ENCODE results near the gene SUGP2. TPM values are rescaled to one million over a fixed set of nuclear protein-coding genes. Genes with fewer than 3 reads are reported as not detected.

The SUGP2 gene
- total RNA-seq (100 to 1,000 TPM; 109 to 127 TPM), total RNA-seq (185 to 299 reads per million in 2 donors)

- ATAC-seq: peak; percentile 86
- Mint-ChIP-seq H3K36me3 (ENCODE audit: low read depth) (no peaks in the 10 kb centered on the region), H3K4me1 (peaks cover 12% of the 10 kb centered on the region), H3K27me3 (no peaks in the 10 kb centered on the region), H3K4me3 (peak within 1 kb of the TSS; percentile 91), H3K27ac (peak within 1 kb of the TSS; percentile 89)
- peak; percentile 83 to 91 (median 89) for DNase-seq
- H3K9me3 ChIP-seq (ENCODE audit: control insufficient read depth, low read length, poor library complexity, severe bottlenecking): no peaks in the 10 kb centered on the region
Observed at GRCh38 chr19:19033426-19034203, at the start of gene SUGP2, which contains the start of gene ARMC6. SUGP2 (minus strand) TSS chr19:19033517; CDS start chr19:19031071, 2,446 bp downstream. ARMC6 (plus strand) TSS chr19:19033603; CDS start chr19:19034210, 607 bp downstream.

- H3K9me3 ChIP-seq (ENCODE audit: control insufficient read depth, low read length, poor library complexity, severe bottlenecking): no peaks in the 10 kb centered on the region
- no peak overlapping the region for H3K4me3 Mint-ChIP-seq
- DNase-seq (no peak), ATAC-seq (no peak)
- H3K36me3 Mint-ChIP-seq (ENCODE audit: low read depth): no peaks in the 10 kb centered on the region
- H3K27ac Mint-ChIP-seq: no peak overlapping the region
- H3K27me3 Mint-ChIP-seq: no peaks in the 10 kb centered on the region
- peaks cover 19% of the 10 kb centered on the region for H3K4me1 Mint-ChIP-seq
Observed at GRCh38 chr19:19081642-19082151, 48.4 kb upstream of the SUGP2 start.

- no peak overlapping the region for H3K4me3 Mint-ChIP-seq
- DNase-seq: no peak
- ATAC-seq: no peak
- H3K27ac Mint-ChIP-seq: no peak overlapping the region
- H3K9me3 ChIP-seq (ENCODE audit: control insufficient read depth, low read length, poor library complexity, severe bottlenecking): no peaks in the 10 kb centered on the region
- no peaks in the 10 kb centered on the region for H3K27me3 Mint-ChIP-seq
- H3K4me1 Mint-ChIP-seq: peaks cover 25% of the 10 kb centered on the region
- H3K36me3 Mint-ChIP-seq (ENCODE audit: low read depth): peaks cover under 1% of the 10 kb centered on the region
Observed at GRCh38 chr19:19079571-19079970, 46.3 kb upstream of the SUGP2 start.

DNA sequence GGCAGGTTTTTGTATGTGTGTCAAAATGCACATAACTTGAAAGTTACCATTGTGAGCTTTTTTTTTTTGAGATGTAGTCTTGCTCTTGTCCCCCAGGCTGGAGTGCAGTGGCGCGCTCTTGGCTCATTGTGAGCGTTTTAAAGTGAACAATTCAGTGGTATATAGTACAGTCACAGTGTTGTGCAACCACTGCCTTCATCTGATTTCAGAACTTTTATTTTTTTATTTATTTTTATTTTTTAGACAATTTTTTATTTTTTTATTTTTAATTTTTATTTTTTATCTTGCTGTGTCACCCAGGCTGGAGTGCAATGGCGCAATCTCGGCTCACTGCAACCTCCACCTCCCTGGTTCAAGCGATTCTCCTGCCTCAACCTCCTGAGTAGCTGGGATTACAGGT is 45.5 kb upstream of the SUGP2 start:
- Mint-ChIP-seq H3K27ac (no peak overlapping the region), H3K36me3 (ENCODE audit: low read depth) (peaks cover 3% of the 10 kb centered on the region), H3K27me3 (no peaks in the 10 kb centered on the region), H3K4me1 (peaks cover 27% of the 10 kb centered on the region), H3K4me3 (no peak overlapping the region)
- no peak for DNase-seq
- ATAC-seq: no peak
- H3K9me3 ChIP-seq (ENCODE audit: control insufficient read depth, low read length, poor library complexity, severe bottlenecking): no peaks in the 10 kb centered on the region

DNA sequence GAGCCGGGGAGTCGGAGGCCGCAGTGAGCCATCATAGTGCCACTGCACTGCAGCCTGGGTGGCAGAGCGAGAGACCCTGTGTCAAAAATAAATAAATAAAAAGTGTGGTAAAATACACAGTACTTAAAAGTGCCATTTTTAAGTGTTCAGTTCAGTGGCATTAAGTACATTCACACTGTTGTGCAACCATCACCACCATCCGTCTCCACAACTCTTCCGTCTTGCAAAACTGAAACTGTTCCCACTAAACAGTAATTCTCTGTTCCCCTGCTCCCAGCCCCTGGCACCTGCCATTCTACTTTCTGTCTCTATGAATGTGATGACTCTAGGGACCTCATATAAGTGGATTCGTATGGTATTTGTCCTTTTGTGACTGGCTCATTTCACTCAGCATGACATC is 43.8 kb upstream of the SUGP2 start:
- Mint-ChIP-seq H3K4me1 (peaks cover 27% of the 10 kb centered on the region), H3K36me3 (ENCODE audit: low read depth) (peaks cover 3% of the 10 kb centered on the region), H3K27ac (no peak overlapping the region), H3K27me3 (no peaks in the 10 kb centered on the region), H3K4me3 (no peak overlapping the region)
- H3K9me3 ChIP-seq (ENCODE audit: control insufficient read depth, low read length, poor library complexity, severe bottlenecking): no peaks in the 10 kb centered on the region
- ATAC-seq (no peak), DNase-seq (no peak)

- Mint-ChIP-seq H3K36me3 (ENCODE audit: low read depth) (peaks cover 3% of the 10 kb centered on the region), H3K27me3 (no peaks in the 10 kb centered on the region), H3K27ac (no peak overlapping the region), H3K4me1 (peaks cover 21% of the 10 kb centered on the region), H3K4me3 (no peak overlapping the region)
- no peak for ATAC-seq
- no peak for DNase-seq
- no peaks in the 10 kb centered on the region for H3K9me3 ChIP-seq (ENCODE audit: control insufficient read depth, low read length, poor library complexity, severe bottlenecking)
Observed at GRCh38 chr19:19076476-19076875, 43.2 kb upstream of the SUGP2 start.

GRCh38 chr19:19075126-19075525 is 41.8 kb upstream of the SUGP2 start:
- peaks cover 5% of the 10 kb centered on the region for H3K36me3 Mint-ChIP-seq (ENCODE audit: low read depth)
- ATAC-seq: no peak
- no peak for DNase-seq
- no peak overlapping the region for H3K27ac Mint-ChIP-seq
- no peaks in the 10 kb centered on the region for H3K27me3 Mint-ChIP-seq
- peaks cover 22% of the 10 kb centered on the region for H3K4me1 Mint-ChIP-seq
- no peak overlapping the region for H3K4me3 Mint-ChIP-seq
- H3K9me3 ChIP-seq (ENCODE audit: control insufficient read depth, low read length, poor library complexity, severe bottlenecking): no peaks in the 10 kb centered on the region

DNA sequence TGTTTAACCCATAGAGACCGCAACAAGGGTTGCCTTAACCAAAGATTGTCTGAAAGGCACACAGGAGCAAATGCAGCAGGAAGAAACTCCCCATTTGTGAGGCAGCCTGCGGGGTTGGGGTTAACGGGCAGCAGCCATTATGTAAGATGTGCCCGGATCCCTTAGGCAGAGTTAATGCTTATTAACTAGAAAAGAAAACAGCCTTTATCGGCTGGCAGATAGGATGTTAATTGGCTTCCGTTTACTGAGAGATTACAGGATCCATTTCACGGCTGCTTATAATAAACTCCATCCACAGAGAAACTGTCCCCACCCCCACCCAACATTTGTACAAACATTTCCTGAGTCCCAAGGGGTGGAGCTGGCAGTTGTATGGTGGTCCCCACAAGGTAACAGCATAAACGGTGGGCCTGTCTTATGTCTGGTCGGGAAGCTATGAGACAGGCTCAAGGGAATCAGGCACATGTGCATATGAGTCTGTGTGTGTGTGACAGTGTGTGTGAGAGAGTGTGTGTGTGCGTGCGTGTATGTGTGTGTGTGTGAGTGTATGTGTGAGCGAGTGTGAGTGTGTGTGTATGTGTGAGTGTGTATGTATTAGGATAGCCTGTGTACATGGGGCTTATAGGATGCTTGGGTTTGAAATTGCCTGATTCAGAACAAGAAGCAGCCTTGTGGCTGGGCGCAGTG is 41.0 kb upstream of the SUGP2 start:
- H3K4me3 Mint-ChIP-seq: no peak overlapping the region
- DNase-seq: no peak
- peaks cover 23% of the 10 kb centered on the region for H3K4me1 Mint-ChIP-seq
- H3K27ac Mint-ChIP-seq: no peak overlapping the region
- peaks cover 5% of the 10 kb centered on the region for H3K36me3 Mint-ChIP-seq (ENCODE audit: low read depth)
- H3K27me3 Mint-ChIP-seq: no peaks in the 10 kb centered on the region
- no peak for ATAC-seq
- no peaks in the 10 kb centered on the region for H3K9me3 ChIP-seq (ENCODE audit: control insufficient read depth, low read length, poor library complexity, severe bottlenecking)

DNA sequence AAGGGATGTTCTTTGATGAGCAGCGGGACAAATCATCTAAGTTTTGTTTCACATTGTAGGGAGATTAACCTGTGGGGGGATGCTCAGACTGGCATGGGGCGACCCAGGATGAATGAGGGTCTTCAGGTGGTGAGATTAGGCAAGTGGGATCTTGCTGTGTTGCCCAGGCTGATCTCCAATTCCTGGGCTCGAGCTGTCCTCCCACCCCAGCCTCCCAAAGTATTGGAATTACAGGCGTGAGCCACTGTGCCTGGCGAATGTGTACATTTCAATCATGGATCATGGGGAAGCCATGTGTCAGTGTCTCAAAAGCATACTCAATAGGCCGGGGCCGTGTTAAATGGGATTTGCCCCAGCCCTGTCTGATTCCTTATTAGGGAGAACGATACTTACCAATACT is 38.6 kb upstream of the SUGP2 start:
- H3K9me3 ChIP-seq (ENCODE audit: control insufficient read depth, low read length, poor library complexity, severe bottlenecking): no peaks in the 10 kb centered on the region
- peaks cover 15% of the 10 kb centered on the region for H3K4me1 Mint-ChIP-seq
- peaks cover 5% of the 10 kb centered on the region for H3K36me3 Mint-ChIP-seq (ENCODE audit: low read depth)
- H3K27ac Mint-ChIP-seq: no peak overlapping the region
- H3K4me3 Mint-ChIP-seq: no peak overlapping the region
- no peaks in the 10 kb centered on the region for H3K27me3 Mint-ChIP-seq
- ATAC-seq (no peak), DNase-seq (no peak)

GRCh38 chr19:19068659-19069654 is 35.6 kb upstream of the SUGP2 start:
- Mint-ChIP-seq H3K4me3 (no peak overlapping the region), H3K27me3 (no peaks in the 10 kb centered on the region), H3K36me3 (ENCODE audit: low read depth) (peaks cover 2% of the 10 kb centered on the region), H3K4me1 (peaks cover 18% of the 10 kb centered on the region), H3K27ac (peak overlapping the region; percentile 83)
- ATAC-seq (no peak), DNase-seq (no peak)
- H3K9me3 ChIP-seq (ENCODE audit: control insufficient read depth, low read length, poor library complexity, severe bottlenecking): no peaks in the 10 kb centered on the region

GRCh38 chr19:19067276-19068072 is 34.2 kb upstream of the SUGP2 start:
- DNase-seq: no peak
- ATAC-seq: no peak
- peaks cover 2% of the 10 kb centered on the region for H3K36me3 Mint-ChIP-seq (ENCODE audit: low read depth)
- H3K27me3 Mint-ChIP-seq: no peaks in the 10 kb centered on the region
- no peaks in the 10 kb centered on the region for H3K9me3 ChIP-seq (ENCODE audit: control insufficient read depth, low read length, poor library complexity, severe bottlenecking)
- H3K4me3 Mint-ChIP-seq: no peak overlapping the region
- H3K27ac Mint-ChIP-seq: peak overlapping the region; percentile 83
- peaks cover 18% of the 10 kb centered on the region for H3K4me1 Mint-ChIP-seq

Measured in T-helper 17 cell (primary cell).